ENCODE data around the gene DTX2.
"Not testable (repeated sequence)": the region's sequence is repeated elsewhere in the genome, so short reads cannot be mapped to it uniquely, and the experiment has no call there.

- TF ChIP-seq EZH2 (IDR thresholded peaks at IDR 0.05; ENCODE audit: low read depth); CTCF (conservative IDR thresholded peaks at IDR 0.05): not testable (repeated sequence)
Observed at GRCh38 chr7:76492139-76492538, 30.6 kb downstream of the DTX2 start.

All from PC-9 (cell line).